ENCODE results near the gene USP17L15.
"Not testable (repeated sequence)": the region's sequence is repeated elsewhere in the genome, so short reads cannot be mapped to it uniquely, and the experiment has no call there.

Gene USP17L15

GRCh38 chr4:9234085-9234484 is at the start of gene USP17L15:
TSS of gene USP17L15 (plus strand) at chr4:9234385. CDS start at chr4:9234385, 0 bp downstream.
- not testable (repeated sequence) for FAIRE-seq

GRCh38 chr4:9210357-9210756 is 23.8 kb upstream of the USP17L15 start, which contains the start of gene USP17L10:
TSS of gene USP17L10 (plus strand) at chr4:9210657. CDS start at chr4:9210657, 0 bp downstream.
- not testable (repeated sequence) for FAIRE-seq

GRCh38 chr4:9214701-9215100 is 19.5 kb upstream of the USP17L15 start:
- not testable (repeated sequence) for FAIRE-seq

- FAIRE-seq = not testable (repeated sequence)
Observed at GRCh38 chr4:9215105-9215504, 19.1 kb upstream of the USP17L15 start, which contains the start of gene USP17L11. TSS of gene USP17L11 (plus strand) at chr4:9215405. CDS start at chr4:9215405, 0 bp downstream.

- FAIRE-seq = not testable (repeated sequence)
Observed at GRCh38 chr4:9219852-9220251, 14.3 kb upstream of the USP17L15 start, which contains the start of gene USP17L12. TSS of gene USP17L12 (plus strand) at chr4:9220152. CDS start at chr4:9220152, 0 bp downstream.

- FAIRE-seq = not testable (repeated sequence)
Observed at GRCh38 chr4:9224596-9224995, 9.6 kb upstream of the USP17L15 start, which contains the start of gene USP17L13. TSS of gene USP17L13 (plus strand) at chr4:9224896. CDS start at chr4:9224896, 0 bp downstream.

- not testable (repeated sequence) for FAIRE-seq
Observed at GRCh38 chr4:9230249-9230648, 3.9 kb upstream of the USP17L15 start.

GRCh38 chr4:9238461-9238860 is 4.3 kb downstream of the USP17L15 start:
- not testable (repeated sequence) for FAIRE-seq

- not testable (repeated sequence) for FAIRE-seq
Observed at GRCh38 chr4:9243579-9243978, 9.4 kb downstream of the USP17L15 start, which contains the start of gene USP17L17. TSS of gene USP17L17 (plus strand) at chr4:9243879. CDS start at chr4:9243879, 0 bp downstream.

GRCh38 chr4:9247953-9248680 is 13.9 kb downstream of the USP17L15 start, which contains the start of gene USP17L18:
TSS of gene USP17L18 (plus strand) at chr4:9248630. CDS start at chr4:9248630, 0 bp downstream.
- not testable (repeated sequence) for FAIRE-seq

GRCh38 chr4:9253078-9253477 is 18.9 kb downstream of the USP17L15 start, which contains the start of gene USP17L19:
TSS of gene USP17L19 (plus strand) at chr4:9253378. CDS start at chr4:9253378, 0 bp downstream.
- FAIRE-seq = not testable (repeated sequence)

- not testable (repeated sequence) for FAIRE-seq
Observed at GRCh38 chr4:9257824-9258223, 23.6 kb downstream of the USP17L15 start, which contains the start of gene USP17L20. TSS of gene USP17L20 (plus strand) at chr4:9258124. CDS start at chr4:9258124, 0 bp downstream.

GRCh38 chr4:9262572-9262971 is 28.4 kb downstream of the USP17L15 start, which contains the start of gene USP17L21:
TSS of gene USP17L21 (plus strand) at chr4:9262872. CDS start at chr4:9262872, 0 bp downstream.
- not testable (repeated sequence) for FAIRE-seq

GRCh38 chr4:9267319-9267718 is 33.1 kb downstream of the USP17L15 start, which contains the start of gene USP17L22:
TSS of gene USP17L22 (plus strand) at chr4:9267619. CDS start at chr4:9267619, 0 bp downstream.
- FAIRE-seq = not testable (repeated sequence)

GRCh38 chr4:9271719-9272118 is 37.5 kb downstream of the USP17L15 start:
- not testable (repeated sequence) for FAIRE-seq
